IMR-90 (cell line): ENCODE results near the gene ALG6. TPM values are rescaled to one million over a fixed set of nuclear protein-coding genes. Genes with fewer than 3 reads are reported as not detected.

Experiments
- ATAC-seq: fragments of 200-7000 bp; cut with Tn5 transposase; 2 replicates; pipeline ENCODE4 v1.9.1; 2020; ENCODE audit warnings: low read depth, mild to moderate bottlenecking, moderate library complexity
- BruUV-seq: library from RNA; stranded (reverse); fragments of 400-500 nt; replicated peaks from 2 replicates; lab custom pipeline; 2021; lab: Mats Ljungman, UMichigan
- CTCF ChIA-PET: fragments of 300-600 bp; formaldehyde crosslinking; extraction: SDS; loops from one replicate; lab custom pipeline; 2021; ENCODE audit warnings: antibody characterized with exemption; lab: Yijun Ruan, JAX
- POLR2A ChIA-PET: fragments of 300-600 bp; sonication (Branson Sonifier 250); formaldehyde crosslinking; loops from one replicate; lab custom pipeline; 2022; ENCODE audit warnings: antibody characterized with exemption; ENCODE audit not compliant: unreplicated experiment; lab: Charles Lee
- DNase-seq: peaks from one replicate; pipeline ENCODE4 v3.0.0; 2013
- H2AFZ ChIP-seq: replicated peaks from 2 replicates; pipeline ENCODE3; 2013; ENCODE audit warnings: low read length, mild to moderate bottlenecking; ENCODE audit not compliant: poor library complexity
- H2AK5ac ChIP-seq: 2 replicates; pipeline ENCODE4 v1.6.1; 2013; ENCODE audit warnings: low read depth, low read length, inconsistent platforms
- H2AK9ac ChIP-seq: replicated peaks from 2 replicates; pipeline ENCODE3; 2013; ENCODE audit warnings: mild to moderate bottlenecking, low read depth, low read length, moderate library complexity; ENCODE audit not compliant: poor library complexity
- H2BK120ac ChIP-seq: 2 replicates; pipeline ENCODE4 v1.6.1; 2013; ENCODE audit warnings: low read depth, low read length, inconsistent platforms
- H2BK15ac ChIP-seq: 3 replicates; pipeline ENCODE4 v1.6.1; 2013; ENCODE audit warnings: low read depth, low read length, inconsistent platforms
- H2BK20ac ChIP-seq: 2 replicates; pipeline ENCODE4 v1.6.1; 2013; ENCODE audit warnings: low read depth, mild to moderate bottlenecking, inconsistent platforms, low read length, moderate library complexity
- H2BK5ac ChIP-seq: 2 replicates; pipeline ENCODE4 v1.6.1; 2013; ENCODE audit warnings: mild to moderate bottlenecking, low read depth, low read length, inconsistent platforms; ENCODE audit not compliant: poor library complexity, severe bottlenecking
- H3K14ac ChIP-seq: replicated peaks from 2 replicates; pipeline ENCODE4 v1.6.1; 2013; ENCODE audit warnings: low read depth, low read length, inconsistent platforms
- H3K18ac ChIP-seq: 2 replicates; pipeline ENCODE4 v1.6.1; 2013; ENCODE audit warnings: low read depth, low read length, control low read depth
- H3K23ac ChIP-seq: 2 replicates; pipeline ENCODE4 v1.6.1; 2013; ENCODE audit warnings: low read depth, low read length, inconsistent platforms
- H3K27ac ChIP-seq: 2 replicates; pipeline ENCODE4 v1.5.1; 2013; ENCODE audit warnings: mild to moderate bottlenecking, control low read depth, low read length; ENCODE audit not compliant: insufficient read depth
- H3K27me3 ChIP-seq: 2 replicates; pipeline ENCODE4 v1.6.1; 2013; ENCODE audit warnings: low read length; ENCODE audit not compliant: control insufficient read depth, insufficient read depth
- H3K36me3 ChIP-seq: 2 replicates; pipeline ENCODE4 v1.6.1; 2013; ENCODE audit warnings: low read length, mixed read lengths; ENCODE audit not compliant: control insufficient read depth, insufficient read depth
- H3K4ac ChIP-seq: 2 replicates; pipeline ENCODE4 v1.6.1; 2013; ENCODE audit warnings: low read depth, low read length, inconsistent platforms
- H3K4me1 ChIP-seq: 2 replicates; pipeline ENCODE4 v1.6.1; 2013; ENCODE audit warnings: low read length, mixed read lengths; ENCODE audit not compliant: control insufficient read depth, insufficient read depth
- H3K4me2 ChIP-seq: 2 replicates; pipeline ENCODE4 v1.6.1; 2013; ENCODE audit warnings: low read depth, mild to moderate bottlenecking, control low read depth, low read length, moderate library complexity
- H3K4me3 ChIP-seq: 2 replicates; pipeline ENCODE4 v1.5.1; 2013; ENCODE audit warnings: low read depth, mild to moderate bottlenecking, control low read depth, low read length, moderate library complexity; ENCODE audit not compliant: insufficient read depth
- H3K56ac ChIP-seq: 2 replicates; pipeline ENCODE4 v1.6.1; 2013; ENCODE audit warnings: low read length, inconsistent platforms; ENCODE audit not compliant: insufficient read depth; ENCODE audit errors: extremely low read depth
- H3K79me1 ChIP-seq, 2 experiments: 2 replicates each; pipeline ENCODE4 v1.6.1; 2013; ENCODE audit warnings: low read length in 2 of 2, inconsistent platforms in 1 of 2, low read depth in 1 of 2
- H3K9ac ChIP-seq: 2 replicates; pipeline ENCODE4 v1.6.1; 2013; ENCODE audit warnings: low read depth, low read length, control low read depth
- H3K9me1 ChIP-seq: 2 replicates; pipeline ENCODE4 v1.6.1; 2013; ENCODE audit warnings: low read length, inconsistent platforms; ENCODE audit not compliant: insufficient read depth
- H3K9me3 ChIP-seq: 2 replicates; pipeline ENCODE4 v1.6.1; 2013; ENCODE audit warnings: low read length; ENCODE audit not compliant: control insufficient read depth, insufficient read depth
- H4K20me1 ChIP-seq: 2 replicates; pipeline ENCODE4 v1.6.1; 2013; ENCODE audit warnings: low read length, inconsistent platforms; ENCODE audit not compliant: insufficient read depth
- H4K5ac ChIP-seq: 2 replicates; pipeline ENCODE4 v1.6.1; 2013; ENCODE audit warnings: mild to moderate bottlenecking, low read depth, low read length, control low read depth
- H4K8ac ChIP-seq, 2 experiments: 2 replicates each; pipeline ENCODE4 v1.6.1; 2013; ENCODE audit warnings: low read depth in 2 of 2, low read length in 2 of 2, control low read depth in 1 of 2, inconsistent platforms in 1 of 2
- H4K91ac ChIP-seq: 2 replicates; pipeline ENCODE4 v1.6.1; 2013; ENCODE audit warnings: low read depth, low read length, inconsistent platforms; ENCODE audit not compliant: insufficient read depth
- FOS ChIP-seq: fragments of 150-350 bp; IDR thresholded peaks from 2 replicates; pipeline ENCODE4 v1.6.1; 2016; ENCODE audit warnings: low read depth, low read length
- MAFK ChIP-seq: IDR thresholded peaks from 2 replicates; pipeline ENCODE4 v1.6.1; 2012; ENCODE audit warnings: low read depth, low read length, improper control_type of control experiment
- SMC3 ChIP-seq: fragments of 150-350 bp; IDR thresholded peaks from 2 replicates; pipeline ENCODE4 v1.6.1; 2016; ENCODE audit warnings: low read depth, mild to moderate bottlenecking, antibody characterized with exemption, low read length, moderate library complexity
- WGBS, 2 experiments: methylation state at CpG; one replicate each; pipeline versions ENCODE4 v1.1.5 to v1.1.7; 2013; ENCODE audit warnings: missing lambda C conversion rate in 2 of 2; ENCODE audit not compliant: insufficient read length in 1 of 2; ENCODE audit errors: extremely low coverage in 2 of 2; 5-methylcytosine and 5-hydroxymethylcytosine counted together
- dilution Hi-C: fragments of 300-500 bp; cut with HindIII; formaldehyde crosslinking; loops from one replicate; pipeline ENCODE4 v1.14.3; 2018; ENCODE audit warnings: low sequenced_read_pairs; ENCODE audit not compliant: unreplicated experiment
- in situ Hi-C: fragments of 300-500 bp; cut with MboI; formaldehyde crosslinking; loops from 3 replicates; pipeline ENCODE4 v1.14.3; 2019; ENCODE audit warnings: low sequenced_read_pairs, inconsistent platforms, mixed read lengths
- intact Hi-C: fragments of 100-400 bp; cut with micrococcal nuclease; formaldehyde crosslinking; loops from 2 replicates; pipeline ENCODE4 v1.10.0; 2022
- polyA plus RNA-seq, 3 experiments: library from polyadenylated mRNA; depleted of rRNA; stranded (reverse); fragments of >200 nt; gene quantifications; 2 replicates each; pipeline ENCODE4 v1.2.3, GENCODE V29; 2012; ENCODE audit warnings: low replicate concordance in 1 of 3
- total RNA-seq: library from RNA; depleted of rRNA; stranded (reverse); fragments of >200 nt; gene quantifications from 2 replicates; pipeline ENCODE4 v1.2.3, GENCODE V29; 2012

The ALG6 gene
- total and polyA plus RNA-seq, 2 of the 4 experiments (the other 2 are of a cell fraction) = 4.8 to 6.5 TPM

- H3K4ac ChIP-seq = no peak overlapping the region
- H2BK15ac ChIP-seq = no peak overlapping the region
- no TSS peak for BruUV-seq
- H3K9me1 ChIP-seq = 0 out of 2 replicates have a peak, but pooled peaks cover 5% of the 10 kb centered on the region
- no peak overlapping the region for H3K27ac ChIP-seq
- H2AFZ ChIP-seq = no peak overlapping the region
- TF ChIP-seq SMC3 (no peak), MAFK (no peak), FOS (no peak)
- ChIA-PET CTCF (no interaction called here), POLR2A (no interaction called here)
- H3K4me1 ChIP-seq = no peaks in the 10 kb centered on the region
- dilution Hi-C loops = no loop called here
- no peak overlapping the region for H4K5ac ChIP-seq
- WGBS, 2 experiments = no CpG with 5 or more reads among the region's 1 CpG
- DNase-seq = no peak
- no peak overlapping the region for H3K9ac ChIP-seq
- no peak overlapping the region for H3K4me3 ChIP-seq
- in situ Hi-C loops = no loop called here
- no peak overlapping the region for H2AK5ac ChIP-seq
- H3K4me2 ChIP-seq = no peak overlapping the region
- intact Hi-C loops = no loop called here
- peaks cover 9% of the 10 kb centered on the region for H3K27me3 ChIP-seq
- no peak overlapping the region for H2AK9ac ChIP-seq
- H2BK5ac ChIP-seq = no peak overlapping the region
- H2BK20ac ChIP-seq = no peak overlapping the region
- H4K20me1 ChIP-seq = no peaks in the 10 kb centered on the region
- no peak overlapping the region for H2BK120ac ChIP-seq
- H3K18ac ChIP-seq = no peak overlapping the region
- no peak overlapping the region for H4K91ac ChIP-seq
- H3K9me3 ChIP-seq = no peaks in the 10 kb centered on the region
- no peak overlapping the region for H3K56ac ChIP-seq
- H3K23ac ChIP-seq = no peak overlapping the region; the same call in 1 of the 2 replicates
- no peaks in the 10 kb centered on the region for H3K79me1 ChIP-seq
- ATAC-seq = no peak
- no peak overlapping the region for H3K14ac ChIP-seq
- H4K8ac ChIP-seq = no peak overlapping the region
- no peaks in the 10 kb centered on the region for H3K36me3 ChIP-seq
These were observed 4.8 kb upstream of the ALG6 start for GRCh38 chr1:63362578-63362977.
